Left lung (tissue), 10 donors: ENCODE measurements around the gene SNAP47. TPM values are rescaled to one million over a fixed set of nuclear protein-coding genes. Genes with fewer than 3 reads are reported as not detected.

Source experiments
- ATAC-seq: fragments of 200-7000 bp; cut with Tn5 transposase; one replicate; pipeline ENCODE4 v1.9.1; 2020; ENCODE audit warnings: moderate library complexity
- DNase-seq, 4 donors: peaks; one replicate each; pipeline ENCODE4 v3.0.0-alpha.2; 2013 to 2020
- H3K27ac ChIP-seq, 2 donors: fragments of 200-600 bp; sonication (generic) in 1 of 2; one replicate each; pipeline versions ENCODE4 v1.5.0 to v1.8.0; 2020 to 2021
- H3K27me3 ChIP-seq, 2 donors: fragments of 200-600 bp; sonication (generic) in 1 of 2; one replicate each; pipeline versions ENCODE4 v1.5.0 to v1.8.0; 2020 to 2021
- H3K36me3 ChIP-seq, 2 donors: fragments of 200-600 bp; sonication (generic) in 1 of 2; one replicate each; pipeline versions ENCODE4 v1.5.0 to v1.8.0; 2020 to 2021
- H3K4me1 ChIP-seq, 2 donors: fragments of 200-600 bp; one replicate each; pipeline ENCODE4 v1.8.0; 2021
- H3K4me3 ChIP-seq, 2 donors: fragments of 200-600 bp; sonication (generic) in 1 of 2; one replicate each; pipeline versions ENCODE4 v1.5.0 to v1.8.0; 2020 to 2021; ENCODE audit warnings: mild to moderate bottlenecking in 1 of 2
- H3K9me3 ChIP-seq, 2 donors: fragments of 200-600 bp; sonication (generic) in 1 of 2; one replicate each; pipeline versions ENCODE4 v1.5.0 to v1.8.0; 2020 to 2021
- CTCF ChIP-seq, 2 donors: fragments of 200-600 bp; sonication (generic) in 1 of 2; IDR thresholded peaks; one replicate each; pipeline versions ENCODE4 v1.5.0 to v1.8.0; 2021; ENCODE audit warnings: antibody characterized with exemption in 2 of 2
- intact Hi-C, 2 donors: fragments of 100-400 bp; cut with DNase I; formaldehyde crosslinking; loops; one replicate each; pipeline versions ENCODE4 v1.11.2 to v1.14.2; 2022
- polyA plus RNA-seq, 6 donors: library from polyadenylated mRNA; unstranded; fragments of 120-200 nt; gene quantifications; one replicate each; pipeline ENCODE4 v1.2.1, GENCODE V29; 2013; ENCODE audit not compliant: insufficient read length in 6 of 6
- total RNA-seq, 2 donors: library from RNA; stranded (reverse); fragmentation: NEBNext Ultra II Directional; extraction: Animal tissue kit (Norgen Biotek cat#: 25700); gene quantifications; one replicate each; pipeline ENCODE4 v1.2.1, GENCODE V29; 2021
- donor health status: DM: no; HTN: yes; CAD: no.
- donor health status: DM: no; HTN: no; CAD: no.

SNAP47 gene
- total and polyA plus RNA-seq, 8 donors = 24.5 to 44.9 (median 41.3) TPM

DNA sequence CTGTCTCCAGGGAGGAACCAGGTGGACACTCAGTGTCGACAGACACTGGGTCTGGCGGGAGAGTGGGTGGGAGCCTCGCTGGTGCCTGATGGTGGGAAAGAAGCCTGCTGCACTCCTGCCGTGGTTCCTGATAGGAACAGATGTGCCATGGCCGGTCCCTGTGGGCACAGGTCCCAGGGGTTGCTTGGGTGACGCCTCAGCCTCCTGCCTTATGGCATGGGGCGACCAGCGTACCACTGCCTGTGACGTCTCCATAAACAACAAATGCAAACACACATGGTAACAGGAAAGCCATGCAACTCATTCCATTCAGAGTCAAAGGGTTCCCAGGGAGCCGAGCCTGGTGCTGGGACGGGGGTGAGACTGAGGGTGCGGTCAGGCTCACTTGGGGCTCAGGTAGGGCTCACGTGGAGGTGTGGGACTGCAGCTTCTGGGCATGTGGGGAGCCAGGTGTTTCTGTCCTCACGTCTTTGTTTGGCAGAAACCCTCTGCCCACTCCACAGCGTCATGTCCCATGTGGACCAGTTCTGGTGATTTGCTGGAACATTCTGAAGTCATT is 34.8 kb downstream of the SNAP47 start:
- no peaks in the 10 kb centered on the region for H3K9me3 ChIP-seq
- peaks cover 0 to 56% of the 10 kb centered on the region in 2 donors for H3K36me3 ChIP-seq
- no peak for ATAC-seq
- no peak for DNase-seq
- H3K4me1 ChIP-seq = peaks cover 0 to 12% of the 10 kb centered on the region in 2 donors
- no peak for TF ChIP-seq CTCF (IDR thresholded peaks at IDR 0.05)
- H3K27ac ChIP-seq = no peak overlapping the region
- intact Hi-C loops = loop anchor here in 1 of 2 donors (10.0 kb wide), 1 partner anchor 175 kb away; the partner anchor contains the start of gene WNT9A
- no peaks in the 10 kb centered on the region for H3K27me3 ChIP-seq
- H3K4me3 ChIP-seq = no peak overlapping the region

DNA sequence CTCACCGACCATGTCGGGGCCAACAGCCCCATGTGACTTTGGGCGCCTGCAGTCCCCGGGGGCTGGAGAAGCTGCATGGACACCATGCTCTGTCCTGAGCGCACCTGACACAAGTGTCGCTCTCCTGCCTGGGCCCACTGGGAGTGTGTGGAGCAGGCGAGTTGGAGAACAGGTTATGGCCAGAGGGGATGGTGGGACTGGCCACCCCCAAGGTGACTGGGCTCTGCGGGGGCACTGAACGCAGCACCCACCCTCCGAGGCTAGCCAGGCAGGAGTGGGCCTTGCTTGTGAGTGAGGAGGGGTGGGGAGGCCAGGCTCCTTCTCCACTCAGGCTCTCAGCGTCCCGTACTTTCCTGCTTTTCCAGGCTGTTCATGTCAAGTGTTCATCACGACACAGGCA is 35.6 kb downstream of the SNAP47 start:
- no peak for DNase-seq

DNA sequence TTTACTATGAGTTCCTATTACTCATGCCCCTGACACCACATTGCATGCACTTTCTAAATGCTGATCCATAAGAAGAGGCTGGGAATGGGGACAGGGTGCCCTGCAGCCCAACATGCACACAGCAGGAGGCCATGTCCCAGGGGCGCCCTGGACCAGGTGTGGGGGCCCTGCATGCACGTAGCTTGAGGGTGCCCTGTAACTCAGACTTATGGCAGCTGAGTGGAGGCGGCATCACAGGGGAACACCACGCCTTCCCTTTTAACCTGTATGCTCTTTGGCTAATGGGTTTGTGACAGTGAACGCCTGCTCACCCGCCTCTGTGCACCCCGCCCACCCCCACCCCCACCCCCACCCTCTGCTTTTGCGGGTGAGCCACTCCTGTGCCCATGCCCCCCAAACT is 36.1 kb downstream of the SNAP47 start:
- peaks cover 0 to 12% of the 10 kb centered on the region in 2 donors for H3K4me1 ChIP-seq
- H3K4me3 ChIP-seq = no peak overlapping the region
- H3K27me3 ChIP-seq = no peaks in the 10 kb centered on the region
- H3K27ac ChIP-seq = no peak overlapping the region
- no peak for ATAC-seq
- H3K36me3 ChIP-seq = peaks cover 0 to 69% of the 10 kb centered on the region in 2 donors
- intact Hi-C loops = no loop called here
- H3K9me3 ChIP-seq = no peaks in the 10 kb centered on the region
- DNase-seq = no peak
- TF ChIP-seq CTCF (IDR thresholded peaks at IDR 0.05) = no peak

More for the DNA sequence above, 35.6 kb downstream of the SNAP47 start:
- ATAC-seq = no peak
- peaks cover 0 to 64% of the 10 kb centered on the region in 2 donors for H3K36me3 ChIP-seq
- intact Hi-C loops = no loop called here
- no peaks in the 10 kb centered on the region for H3K9me3 ChIP-seq
- H3K27ac ChIP-seq = no peak overlapping the region
- H3K27me3 ChIP-seq = no peaks in the 10 kb centered on the region
- H3K4me1 ChIP-seq = peaks cover 0 to 12% of the 10 kb centered on the region in 2 donors
- H3K4me3 ChIP-seq = no peak overlapping the region
- no peak for TF ChIP-seq CTCF (IDR thresholded peaks at IDR 0.05)

GRCh38 chr1:227771771-227772170 is 36.5 kb downstream of the SNAP47 start:
- DNase-seq = no peak
- Histone ChIP-seq H3K27me3 (no peaks in the 10 kb centered on the region), H3K4me3 (no peak overlapping the region), H3K4me1 (peaks cover 0 to 9% of the 10 kb centered on the region in 2 donors), H3K27ac (no peak overlapping the region), H3K9me3 (no peaks in the 10 kb centered on the region), H3K36me3 (peaks cover 0 to 73% of the 10 kb centered on the region in 2 donors)
- TF ChIP-seq CTCF (IDR thresholded peaks at IDR 0.05) = no peak
- intact Hi-C loops = no loop called here
- ATAC-seq = peak; percentile 10

- no peaks in the 10 kb centered on the region for H3K9me3 ChIP-seq
- DNase-seq (no peak), ATAC-seq (no peak)
- no peaks in the 10 kb centered on the region for H3K27me3 ChIP-seq
- H3K4me3 ChIP-seq = no peak overlapping the region
- H3K4me1 ChIP-seq = no peaks in the 10 kb centered on the region
- H3K36me3 ChIP-seq = peaks cover 0 to 58% of the 10 kb centered on the region in 2 donors
- intact Hi-C loops = no loop called here
- no peak for TF ChIP-seq CTCF (IDR thresholded peaks at IDR 0.05)
- no peak overlapping the region for H3K27ac ChIP-seq
Observed at GRCh38 chr1:227773558-227773957, 38.3 kb downstream of the SNAP47 start.
